ENCODE data around the gene PTDSS2.

DNA sequence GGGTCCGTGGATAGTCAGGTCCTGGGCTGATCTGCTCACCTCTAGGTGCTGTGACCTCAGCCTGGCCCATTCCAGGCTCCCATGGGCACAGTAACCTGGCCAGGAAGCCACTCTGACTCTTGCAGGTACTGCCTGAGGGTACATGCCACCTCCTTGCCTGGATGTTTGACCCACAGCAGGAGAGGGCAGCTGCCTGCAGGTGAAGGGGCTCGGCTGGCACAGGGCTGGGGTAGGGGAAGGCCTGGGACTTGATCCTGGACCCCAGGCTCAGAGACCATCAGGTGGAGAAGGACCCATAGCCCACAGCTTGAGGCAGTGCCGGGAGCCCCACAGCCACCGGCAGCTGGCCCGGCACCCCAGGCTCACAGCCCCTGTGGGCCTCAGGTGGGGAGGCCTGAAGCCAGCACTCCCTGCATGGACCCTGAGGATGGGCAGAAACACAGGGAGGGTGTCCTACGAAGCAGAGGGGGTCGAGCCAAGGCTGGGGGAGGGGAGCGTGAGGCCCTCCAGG is 89.9 kb downstream of the PTDSS2 start:
- TF ChIP-seq CTCF (IDR thresholded peaks at IDR 0.05 in 2 of 3, conservative IDR thresholded peaks at IDR 0.05 in 1 of 3; ENCODE audit: control insufficient read depth in 2 of 3, extremely low read depth in 1 of 3, insufficient read depth in 1 of 3, low read depth in 3 of 3, low read length in 3 of 3) (no peak), JUND (IDR thresholded peaks at IDR 0.05; ENCODE audit: low read depth, low read length) (no peak), POLR2A (IDR thresholded peaks at IDR 0.05; ENCODE audit: low read depth, low read length) (no peak), TAF1 (IDR thresholded peaks at IDR 0.05; ENCODE audit: borderline replicate concordance, low read depth, low read length) (no peak), POU2F2 (IDR thresholded peaks at IDR 0.05; ENCODE audit: borderline replicate concordance, low read depth, low read length) (no peak), TARDBP (IDR thresholded peaks at IDR 0.05; ENCODE audit: borderline replicate concordance) (no peak), SP1 (IDR thresholded peaks at IDR 0.05; ENCODE audit: low read depth, low read length) (no peak), SIN3A (IDR thresholded peaks at IDR 0.05; ENCODE audit: low read depth, low read length) (no peak)
- TF ChIP-seq, protein P1, sequence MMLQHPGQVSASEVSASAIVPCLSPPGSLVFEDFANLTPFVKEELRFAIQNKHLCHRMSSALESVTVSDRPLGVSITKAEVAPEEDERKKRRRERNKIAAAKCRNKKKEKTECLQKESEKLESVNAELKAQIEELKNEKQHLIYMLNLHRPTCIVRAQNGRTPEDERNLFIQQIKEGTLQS (IDR thresholded peaks at IDR 0.05; ENCODE audit: borderline replicate concordance, extremely low read depth, low read depth, low read length), result no peak

Measured in GM12878 (cell line).